Measurements from ENCODE around the gene HMGN3.

DNA sequence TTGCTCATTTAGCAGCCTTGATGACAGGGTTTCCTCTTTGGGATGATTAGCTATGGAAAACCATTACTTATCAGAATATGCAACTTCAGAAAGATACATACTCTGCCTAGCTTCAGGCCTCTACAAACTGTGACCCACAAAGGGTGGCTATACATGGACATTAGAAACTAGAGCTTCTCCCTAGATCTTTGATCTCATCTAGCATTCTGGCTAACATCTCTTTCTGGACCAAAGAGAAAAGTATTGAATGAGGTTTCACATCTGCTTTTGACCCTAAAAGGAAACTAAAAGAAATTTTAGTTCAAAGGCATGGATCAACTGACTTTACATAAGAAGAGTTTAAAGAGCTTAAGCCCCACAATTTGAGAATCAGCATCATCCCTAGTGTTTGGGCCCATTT lies 12.4 kb upstream of the HMGN3 start:
- TF ChIP-seq POLR2AphosphoS5 (IDR thresholded peaks at IDR 0.05) (no peak), POLR2A (IDR thresholded peaks at IDR 0.05) (no peak)
